ENCODE data around the gene TPPP3.

- TF ChIP-seq CHD2 (IDR thresholded peaks at IDR 0.05; ENCODE audit: low read length, partially characterized antibody) (no peak), USF1 (IDR thresholded peaks at IDR 0.05; ENCODE audit: borderline replicate concordance, low read depth) (no peak), FOXM1 (IDR thresholded peaks at IDR 0.05; ENCODE audit: low read depth) (no peak), MAX (IDR thresholded peaks at IDR 0.05; ENCODE audit: low read depth) (no peak), CTCF (IDR thresholded peaks at IDR 0.05) (no peak), RXRA (IDR thresholded peaks at IDR 0.05; ENCODE audit: borderline replicate concordance, low read depth) (no peak)
Measured at GRCh38 chr16:67437513-67437912, 44.2 kb upstream of the TPPP3 start.
